ENCODE data around the gene KCNK13.

DNA sequence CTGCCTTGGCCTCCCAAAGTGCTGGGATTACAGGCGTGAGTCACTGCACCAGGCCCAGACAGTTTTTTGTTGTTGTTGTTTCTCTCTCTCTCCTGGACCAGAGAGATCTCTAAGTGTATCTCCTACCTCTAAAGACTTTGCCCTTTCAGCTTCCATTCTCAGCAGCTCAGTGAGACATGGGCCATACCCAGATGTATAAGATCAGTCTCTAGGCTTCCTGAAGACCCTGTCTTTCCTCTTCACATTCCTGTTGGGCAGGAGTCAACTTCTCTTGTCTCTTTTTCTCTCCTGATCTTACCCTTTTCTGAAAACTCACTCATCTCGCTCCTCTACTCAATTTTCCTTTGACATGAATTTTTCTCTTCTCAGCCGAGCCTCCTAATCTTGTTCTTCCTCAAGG lies 42.0 kb downstream of the KCNK13 start:
- TF ChIP-seq EZH2 (IDR thresholded peaks at IDR 0.05; ENCODE audit: borderline replicate concordance, low read length) (no peak), CTCF (conservative IDR thresholded peaks at IDR 0.05 in 1 of 2, IDR thresholded peaks at IDR 0.05 in 1 of 2; ENCODE audit: extremely low read depth in 1 of 2, insufficient read depth in 1 of 2, low read depth in 1 of 2, low read length in 2 of 2) (no peak)

All from mammary epithelial cell (primary cell).